Right lobe of liver (tissue), 6 donors: Measurements from ENCODE around the gene NUBPL. TPM values are rescaled to one million over a fixed set of nuclear protein-coding genes. Genes with fewer than 3 reads are reported as not detected.

Experiments
- ATAC-seq, 4 donors: fragments of 200-7000 bp; cut with Tn5 transposase; one replicate each; pipeline ENCODE4 v1.9.1; 2020; ENCODE audit warnings: mild to moderate bottlenecking in 4 of 4, moderate library complexity in 4 of 4
- DNase-seq, 3 donors: peaks; one replicate each; pipeline ENCODE4 v3.0.0-alpha.2; 2020
- H3K27ac ChIP-seq, 3 donors: fragments of 200-600 bp; one replicate each; pipeline ENCODE4 v1.8.0; 2022
- H3K27me3 ChIP-seq, 2 donors: fragments of 200-600 bp; one replicate each; pipeline ENCODE4 v1.8.0; 2022
- H3K36me3 ChIP-seq, 4 donors: fragments of 200-600 bp; sonication (generic) in 1 of 4; one replicate each; pipeline versions ENCODE4 v1.5.1 to v1.8.0; 2017 to 2022; ENCODE audit warnings: control low read depth in 1 of 4
- H3K4me1 ChIP-seq, 4 donors: fragments of 200-600 bp; sonication (generic) in 1 of 4; one replicate each; pipeline versions ENCODE4 v1.5.1 to v1.8.0; 2017 to 2022; ENCODE audit warnings: control low read depth in 1 of 4
- H3K4me3 ChIP-seq, 3 donors: fragments of 200-600 bp; one replicate each; pipeline ENCODE4 v1.8.0; 2022
- H3K9me3 ChIP-seq, 4 donors: fragments of 200-600 bp; sonication (generic) in 1 of 4; one replicate each; pipeline versions ENCODE4 v1.5.1 to v1.8.0; 2017 to 2022; ENCODE audit warnings: control low read depth in 1 of 4
- POLR2A ChIP-seq: fragments of 450-650 bp; IDR thresholded peaks from one replicate; pipeline ENCODE4 v1.6.1; 2017; ENCODE audit warnings: antibody characterized with exemption, mild to moderate bottlenecking
- WGBS: methylation state at CpG from one replicate; pipeline ENCODE4 v1.1.6; 2018; ENCODE audit warnings: low coverage, low lambda C conversion rate; ENCODE audit not compliant: insufficient coverage; ENCODE audit errors: missing lambda C conversion rate; 5-methylcytosine and 5-hydroxymethylcytosine counted together
- intact Hi-C, 2 donors: fragments of 100-400 bp; cut with DNase I; formaldehyde crosslinking; loops; one replicate each; pipeline versions ENCODE4 v1.11.2 to v1.14.1; 2022
- total RNA-seq, 6 experiments: library from RNA; depleted of rRNA in 2 of 6; stranded (reverse); fragments of >200 nt in 2 of 6; fragmentation: NEBNext Ultra II Directional in 3 of 6; extraction: Animal tissue kit (Norgen Biotek cat#: 25700) in 3 of 6; gene quantifications; one replicate each; pipeline versions ENCODE4 v1.1.0 to v1.2.4, GENCODE V29; 2016 to 2023
- TF ChIP-seq, protein P1 (sequence below), 4 donors: fragments of 200-600 bp in 3 of 4; fragments of 450-650 bp in 1 of 4; IDR thresholded peaks; one replicate each; pipeline versions ENCODE4 v1.5.1 to v1.8.0; 2016 to 2022; ENCODE audit warnings: antibody characterized with exemption in 4 of 4, mild to moderate bottlenecking in 2 of 4
- donor health status: DM: no; HTN: yes; CAD: no.
- donor health status: DM: no; HTN: no; CAD: no.
- donor health status: DM: no; HTN: no; CAD: no.
- donor health status: DM: no; HTN: yes; CAD: no.
- donor health status: DM: no; HTN: yes; CAD: no.

The NUBPL gene
- total RNA-seq, 6 experiments from 2014 or later: 6.3 to 9.5 (median 7.2) TPM

DNA sequence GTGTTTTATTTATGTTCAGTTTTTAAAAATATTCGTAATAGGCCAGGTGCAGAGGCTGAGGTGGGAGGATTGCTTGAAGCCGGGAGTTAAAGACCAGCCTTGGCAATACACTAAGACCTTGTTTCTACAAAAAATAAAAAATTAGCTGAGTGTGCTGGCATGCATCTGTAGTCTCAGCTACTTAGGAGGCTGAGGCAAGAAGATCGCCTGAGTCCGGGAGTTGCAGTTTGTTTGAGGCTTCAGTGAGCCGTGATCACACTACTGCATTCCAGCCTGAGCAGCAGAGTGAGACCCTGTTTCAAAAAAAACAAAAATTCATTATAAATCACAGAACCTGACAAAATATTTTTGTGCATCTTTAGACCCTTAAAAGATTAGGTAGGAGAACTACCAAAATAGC, 275.8 kb downstream of the NUBPL start:
- ATAC-seq (no peak), DNase-seq (no peak)
- TF ChIP-seq, protein P1, sequence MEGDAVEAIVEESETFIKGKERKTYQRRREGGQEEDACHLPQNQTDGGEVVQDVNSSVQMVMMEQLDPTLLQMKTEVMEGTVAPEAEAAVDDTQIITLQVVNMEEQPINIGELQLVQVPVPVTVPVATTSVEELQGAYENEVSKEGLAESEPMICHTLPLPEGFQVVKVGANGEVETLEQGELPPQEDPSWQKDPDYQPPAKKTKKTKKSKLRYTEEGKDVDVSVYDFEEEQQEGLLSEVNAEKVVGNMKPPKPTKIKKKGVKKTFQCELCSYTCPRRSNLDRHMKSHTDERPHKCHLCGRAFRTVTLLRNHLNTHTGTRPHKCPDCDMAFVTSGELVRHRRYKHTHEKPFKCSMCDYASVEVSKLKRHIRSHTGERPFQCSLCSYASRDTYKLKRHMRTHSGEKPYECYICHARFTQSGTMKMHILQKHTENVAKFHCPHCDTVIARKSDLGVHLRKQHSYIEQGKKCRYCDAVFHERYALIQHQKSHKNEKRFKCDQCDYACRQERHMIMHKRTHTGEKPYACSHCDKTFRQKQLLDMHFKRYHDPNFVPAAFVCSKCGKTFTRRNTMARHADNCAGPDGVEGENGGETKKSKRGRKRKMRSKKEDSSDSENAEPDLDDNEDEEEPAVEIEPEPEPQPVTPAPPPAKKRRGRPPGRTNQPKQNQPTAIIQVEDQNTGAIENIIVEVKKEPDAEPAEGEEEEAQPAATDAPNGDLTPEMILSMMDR (IDR thresholded peaks at IDR 0.05): no peak
- TF ChIP-seq POLR2A: no peak
- Histone ChIP-seq H3K27me3 (no peaks in the 10 kb centered on the region), H3K27ac (no peak overlapping the region), H3K4me1 (no peaks in the 10 kb centered on the region), H3K36me3 (no peaks in the 10 kb centered on the region), H3K4me3 (no peak overlapping the region), H3K9me3 (no peaks in the 10 kb centered on the region)
- intact Hi-C loops: no loop called here
- WGBS: 96% methylated on average over 5 of the region's 5 CpGs

DNA sequence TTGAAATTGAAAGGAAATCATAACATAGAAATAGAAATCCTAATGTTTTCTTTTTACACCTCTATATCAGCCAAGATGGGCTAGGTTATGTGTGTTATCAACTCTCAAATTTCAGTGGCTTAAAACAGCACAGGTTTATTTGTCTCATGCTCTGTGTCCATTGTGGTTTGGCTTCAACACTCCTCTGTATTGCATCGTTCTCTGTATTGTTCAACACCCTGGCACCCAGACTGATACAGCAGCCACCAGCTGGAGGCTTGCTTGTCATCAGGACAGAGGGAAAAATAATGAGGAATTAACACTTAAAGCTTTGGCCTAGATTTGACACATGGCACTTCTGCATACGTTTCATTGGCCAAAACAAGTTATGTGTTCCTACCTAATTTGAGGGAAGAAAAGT, 281.7 kb downstream of the NUBPL start:
- intact Hi-C loops: no loop called here
- ATAC-seq (no peak), DNase-seq (no peak)
- H3K4me3 ChIP-seq: no peak overlapping the region
- no peaks in the 10 kb centered on the region for H3K36me3 ChIP-seq
- no peak for TF ChIP-seq POLR2A
- TF ChIP-seq, protein P1 (IDR thresholded peaks at IDR 0.05): no peak
- peaks cover 0 to 2% (median 0%) of the 10 kb centered on the region in 4 donors for H3K4me1 ChIP-seq
- no peaks in the 10 kb centered on the region for H3K9me3 ChIP-seq
- H3K27ac ChIP-seq: no peak overlapping the region
- WGBS: 68% methylated on average over 2 of the region's 2 CpGs
- no peaks in the 10 kb centered on the region for H3K27me3 ChIP-seq

DNA sequence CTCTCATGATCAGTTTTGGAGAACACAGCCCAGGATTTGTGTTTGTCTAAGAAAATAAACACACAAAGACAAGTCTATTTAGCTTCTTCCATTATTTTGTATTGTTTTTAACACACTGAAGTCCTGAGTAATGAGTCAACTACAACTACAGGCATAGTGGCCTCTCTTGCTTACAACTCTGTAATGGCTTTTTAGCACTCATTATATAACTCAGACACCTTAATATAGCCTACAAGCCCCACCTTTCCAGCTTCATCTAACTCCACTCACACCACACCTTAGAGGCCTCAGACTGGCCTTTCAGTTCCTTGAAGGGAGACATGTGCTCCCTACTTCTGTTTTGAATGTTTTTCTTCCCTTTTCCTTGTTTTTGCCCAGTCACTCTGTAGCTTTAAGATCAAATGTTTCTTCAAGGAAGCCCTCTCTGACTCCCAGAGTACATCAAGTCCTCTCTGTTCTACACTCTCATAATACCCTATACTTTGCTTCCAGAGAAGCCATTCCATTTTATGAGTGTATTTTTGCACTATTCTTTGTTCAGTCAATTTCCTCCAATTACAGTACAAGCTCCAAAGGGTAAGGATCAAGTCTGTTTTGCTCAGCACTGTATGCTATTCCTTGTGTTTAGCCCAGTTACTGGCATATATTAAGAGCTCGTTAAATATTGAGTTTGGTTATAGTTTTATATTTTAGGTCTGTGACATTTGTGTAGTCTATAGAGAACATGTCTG, 282.3 kb downstream of the NUBPL start:
- no peaks in the 10 kb centered on the region for H3K9me3 ChIP-seq

DNA sequence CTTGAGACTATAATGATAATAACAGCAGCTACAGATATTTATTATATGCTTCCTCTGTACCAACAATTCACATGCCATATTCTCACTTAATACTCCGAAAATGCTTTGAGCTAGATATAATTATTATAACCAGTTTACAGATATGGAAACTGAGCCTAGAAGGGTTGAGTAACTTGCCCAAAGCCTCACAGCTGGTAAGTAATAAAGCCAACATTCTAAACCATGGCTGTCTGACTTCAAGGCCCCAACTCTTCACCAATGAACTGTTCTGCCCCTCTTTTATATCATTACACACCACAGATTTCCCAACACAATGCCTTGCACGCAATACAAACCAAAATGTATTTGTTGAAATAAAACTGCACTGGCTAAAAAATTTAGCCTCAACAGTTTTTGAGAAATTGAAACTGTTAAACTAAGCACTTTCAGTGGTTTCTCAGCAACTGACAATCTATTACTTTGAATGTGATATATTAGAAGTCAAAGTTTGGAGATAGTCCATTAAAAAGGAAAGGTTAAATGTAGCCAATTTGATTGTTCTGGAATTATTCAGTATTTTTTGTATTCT, 293.4 kb downstream of the NUBPL start:
- TF ChIP-seq, protein P1 (IDR thresholded peaks at IDR 0.05): no peak
- intact Hi-C loops: no loop called here
- WGBS: 61% methylated on average over 2 of the region's 2 CpGs
- Histone ChIP-seq H3K27ac (peak overlapping the region; percentile 0 to 62 (median 59)), H3K36me3 (no peaks in the 10 kb centered on the region), H3K9me3 (no peaks in the 10 kb centered on the region), H3K4me1 (peaks cover 0 to 11% (median 5%) of the 10 kb centered on the region in 4 donors), H3K27me3 (no peaks in the 10 kb centered on the region), H3K4me3 (no peak overlapping the region)
- no peak for DNase-seq
- peak in 3 of 4 donors; percentile 29 to 68 (median 33) for ATAC-seq

More for the DNA sequence above, 282.3 kb downstream of the NUBPL start:
- TF ChIP-seq, protein P1 (IDR thresholded peaks at IDR 0.05): no peak
- no peak for TF ChIP-seq POLR2A
- 100% methylated on average over 1 of the region's 1 CpG for WGBS
- Histone ChIP-seq H3K36me3 (no peaks in the 10 kb centered on the region), H3K27me3 (no peaks in the 10 kb centered on the region), H3K27ac (no peak overlapping the region), H3K4me1 (peaks cover 0 to 2% (median 0%) of the 10 kb centered on the region in 4 donors), H3K4me3 (no peak overlapping the region)
- ATAC-seq: peak in 2 of 4 donors; percentile 33 to 42
- DNase-seq: no peak
- intact Hi-C loops: no loop called here
